Stimulated activated CD8-positive, alpha-beta memory T cell treated with anti-CD3 and anti-CD28 coated beads, Interleukin-2, amount 100 ng/mL, for 48 hours (primary cell): Measurements from ENCODE around the gene GALNT12.
A peak's percentile ranks its signal among the peaks of the same experiment; 100 is the strongest.

Source experiments
- DNase-seq, 2 donors: peaks; one replicate each; pipeline ENCODE4 v3.0.0-alpha.2; 2020; ENCODE audit warnings: low read depth in 2 of 2

GALNT12 gene, protein sequence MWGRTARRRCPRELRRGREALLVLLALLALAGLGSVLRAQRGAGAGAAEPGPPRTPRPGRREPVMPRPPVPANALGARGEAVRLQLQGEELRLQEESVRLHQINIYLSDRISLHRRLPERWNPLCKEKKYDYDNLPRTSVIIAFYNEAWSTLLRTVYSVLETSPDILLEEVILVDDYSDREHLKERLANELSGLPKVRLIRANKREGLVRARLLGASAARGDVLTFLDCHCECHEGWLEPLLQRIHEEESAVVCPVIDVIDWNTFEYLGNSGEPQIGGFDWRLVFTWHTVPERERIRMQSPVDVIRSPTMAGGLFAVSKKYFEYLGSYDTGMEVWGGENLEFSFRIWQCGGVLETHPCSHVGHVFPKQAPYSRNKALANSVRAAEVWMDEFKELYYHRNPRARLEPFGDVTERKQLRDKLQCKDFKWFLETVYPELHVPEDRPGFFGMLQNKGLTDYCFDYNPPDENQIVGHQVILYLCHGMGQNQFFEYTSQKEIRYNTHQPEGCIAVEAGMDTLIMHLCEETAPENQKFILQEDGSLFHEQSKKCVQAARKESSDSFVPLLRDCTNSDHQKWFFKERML

DNA sequence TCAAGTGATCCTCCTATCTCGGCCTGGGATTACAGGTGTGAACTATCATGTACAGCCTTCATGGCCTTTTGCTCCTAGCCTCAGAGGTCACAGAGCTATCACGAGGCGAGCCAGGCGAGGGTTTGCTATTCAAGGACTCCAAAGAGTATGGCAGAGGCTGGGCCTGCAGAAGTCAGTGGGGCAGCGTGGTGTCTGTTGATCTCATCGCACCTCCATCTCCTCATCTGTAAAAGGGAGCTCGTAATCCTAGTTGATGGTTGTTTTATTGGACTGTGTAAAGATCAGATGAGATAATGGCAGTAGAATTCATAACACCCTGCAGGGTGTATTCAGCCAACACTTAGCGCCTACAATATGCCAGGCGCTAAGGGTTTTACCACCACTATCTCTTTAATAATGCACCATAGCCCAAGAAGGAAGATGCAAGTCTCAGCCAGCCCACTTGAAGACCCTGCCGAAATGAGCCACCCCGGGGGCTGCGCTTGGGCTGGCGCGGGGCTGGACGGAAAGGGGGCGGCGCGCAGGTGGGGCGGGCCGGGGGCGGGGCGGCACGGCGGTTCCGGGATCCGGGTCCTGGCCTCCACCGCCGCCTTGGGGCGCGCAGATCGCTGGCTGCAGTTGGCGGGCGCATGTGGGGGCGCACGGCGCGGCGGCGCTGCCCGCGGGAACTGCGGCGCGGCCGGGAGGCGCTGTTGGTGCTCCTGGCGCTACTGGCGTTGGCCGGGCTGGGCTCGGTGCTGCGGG is at the start of gene GALNT12:
GALNT12 (plus strand) TSS at position 601 of the 744 bp plus-strand sequence; CDS start at position 630, 29 bp downstream.
- DNase-seq: peak in 1 of 2 donors; percentile 40

DNA sequence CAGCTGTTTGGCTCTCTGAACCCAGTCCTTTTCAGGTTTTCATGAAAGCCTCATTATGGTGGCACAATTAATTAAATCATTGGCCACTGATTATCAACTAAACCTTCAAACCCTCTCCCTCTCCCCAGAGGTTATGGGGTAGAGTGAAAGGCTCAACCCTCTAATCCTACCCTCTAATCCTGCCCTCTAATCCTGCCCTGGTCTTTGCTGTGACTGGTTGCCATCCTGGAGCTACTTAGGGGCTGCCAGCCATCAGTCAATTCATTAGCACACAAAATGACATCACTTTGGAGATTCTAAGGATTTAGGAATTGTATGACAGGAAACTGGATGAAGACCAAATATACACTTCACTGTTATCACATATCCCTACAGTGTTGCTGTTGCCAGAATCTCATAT is 47.2 kb upstream of the GALNT12 start:
- no peak for DNase-seq

DNA sequence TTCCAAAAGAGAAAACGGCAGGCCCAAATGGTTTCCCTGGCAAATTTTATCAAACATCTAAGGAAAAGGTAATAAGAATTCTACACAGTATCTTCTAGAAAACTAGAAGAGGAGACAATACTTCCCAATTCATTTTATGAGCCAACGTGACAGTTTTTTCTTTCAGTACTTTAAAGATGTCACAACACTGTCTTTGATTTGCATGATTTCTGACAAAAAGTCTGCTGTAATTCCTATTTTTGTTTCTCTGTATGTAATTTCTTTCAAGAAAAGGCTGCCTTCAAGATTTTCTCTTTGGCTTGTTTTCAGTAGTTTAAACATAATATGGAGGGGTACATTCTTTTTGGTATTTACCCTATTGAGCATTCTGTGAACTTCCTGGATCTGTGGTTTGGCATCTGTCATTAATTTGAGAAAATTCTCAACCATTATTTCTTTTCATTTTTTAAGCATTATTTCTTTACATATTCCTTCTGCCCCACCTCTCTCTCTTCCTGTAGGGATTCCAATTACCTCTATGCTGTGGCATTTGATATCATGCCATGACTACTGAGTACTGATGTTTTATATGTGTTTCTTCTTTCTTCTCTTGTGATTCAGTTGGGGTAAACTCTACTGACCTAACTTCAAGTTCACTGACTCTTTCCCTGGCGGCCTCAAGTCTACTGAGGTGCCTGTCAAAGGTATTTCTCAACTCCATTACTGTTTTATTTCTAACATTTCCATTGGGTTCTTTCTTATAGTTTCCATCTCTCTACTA is 43.3 kb upstream of the GALNT12 start:
- no peak for DNase-seq

DNA sequence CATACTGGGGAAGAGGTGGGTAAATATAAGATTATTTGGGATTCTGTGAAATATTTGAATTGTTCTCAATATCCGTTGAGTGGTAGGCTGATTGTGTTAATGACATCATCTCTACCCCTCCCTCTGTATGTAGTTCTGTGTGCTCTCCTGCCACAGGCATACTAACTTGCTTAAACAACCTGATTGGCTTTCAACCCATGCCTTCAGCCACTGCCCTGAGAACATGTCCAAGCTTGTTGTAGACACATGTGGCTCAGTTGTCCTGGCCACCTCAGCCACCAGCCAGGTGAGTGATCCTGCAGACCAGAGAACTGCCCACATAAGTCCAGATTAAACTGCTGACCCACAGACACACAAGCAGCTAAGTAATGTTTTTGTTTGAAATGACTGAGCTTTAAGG is 42.2 kb upstream of the GALNT12 start:
- no peak for DNase-seq

DNA sequence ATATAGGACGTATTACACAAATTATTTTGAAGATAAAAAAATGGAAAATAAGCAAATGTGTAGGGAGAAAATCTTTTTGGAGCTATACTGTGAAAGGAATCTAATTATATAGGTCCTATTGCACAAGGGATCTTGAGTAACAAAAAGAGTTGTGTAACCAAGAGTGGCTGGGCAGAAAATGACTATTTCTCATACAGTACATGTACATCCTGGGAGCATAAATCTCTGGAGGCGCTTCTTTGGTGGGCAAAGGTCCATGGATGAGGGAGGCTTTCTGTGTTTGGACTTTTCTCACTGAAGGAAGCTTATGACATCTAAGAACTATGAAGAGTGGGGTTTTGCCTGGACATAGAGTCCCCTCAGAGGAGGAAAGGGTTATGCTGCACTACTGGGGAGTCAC is 40.9 kb upstream of the GALNT12 start:
- no peak for DNase-seq

DNA sequence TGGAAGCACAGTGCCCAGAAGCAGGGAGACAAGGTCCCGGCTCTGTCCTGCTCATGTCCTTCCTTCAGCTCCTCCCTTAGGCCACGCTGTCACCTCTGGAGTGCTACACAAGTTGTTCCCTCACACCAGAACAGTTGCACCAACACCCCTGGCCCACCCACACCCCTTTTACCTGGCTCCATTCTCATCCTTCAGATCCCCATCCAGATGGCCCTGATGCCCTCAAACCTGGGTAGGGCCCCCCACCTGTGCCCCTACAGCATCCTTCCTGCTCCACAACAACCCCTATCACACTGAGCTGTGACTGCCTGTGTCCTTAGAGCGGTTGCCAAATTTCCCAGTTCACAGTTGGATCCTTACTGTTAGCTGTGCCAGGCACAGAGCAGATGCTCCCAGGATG is 40.3 kb upstream of the GALNT12 start:
- no peak for DNase-seq

DNA sequence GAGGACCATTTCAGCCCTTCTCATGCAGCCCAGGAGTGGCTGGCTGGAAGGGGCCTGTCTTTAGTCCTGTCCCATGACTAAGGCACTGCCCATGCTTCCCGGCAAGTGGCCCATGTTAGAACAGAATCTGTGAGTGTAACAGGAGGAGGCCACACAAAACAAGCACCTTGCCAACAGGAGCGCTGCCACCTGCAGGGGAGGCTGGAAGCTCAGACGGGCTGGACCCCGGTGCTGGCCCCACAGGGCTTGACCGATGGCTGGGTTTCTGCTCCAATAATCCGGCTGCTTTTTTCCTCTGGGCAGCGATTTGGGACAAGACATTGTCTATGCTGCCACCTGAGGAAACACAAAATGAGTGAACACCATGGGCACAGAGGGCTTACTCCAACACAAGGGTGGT is 39.6 kb upstream of the GALNT12 start:
- DNase-seq: no peak

DNA sequence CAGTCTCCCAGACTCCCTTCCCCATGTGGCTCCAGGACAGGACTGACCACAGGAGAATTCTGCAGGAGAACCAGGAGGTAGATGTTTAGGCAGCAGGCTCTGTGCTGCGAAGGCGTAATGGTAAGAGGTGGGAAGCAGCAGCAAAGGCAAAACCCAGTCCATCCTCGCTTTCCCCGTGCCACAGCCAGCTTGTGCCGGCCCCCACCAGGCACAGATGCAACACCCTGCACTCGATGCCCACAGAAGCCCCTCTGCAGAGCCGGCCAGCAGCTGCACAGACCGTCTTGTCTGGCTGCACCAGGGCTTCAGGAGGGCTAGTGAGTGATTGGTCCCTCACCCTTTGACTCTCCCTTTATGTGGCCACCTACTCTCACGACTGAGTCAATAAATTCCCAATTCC is 39.1 kb upstream of the GALNT12 start:
- no peak for DNase-seq

DNA sequence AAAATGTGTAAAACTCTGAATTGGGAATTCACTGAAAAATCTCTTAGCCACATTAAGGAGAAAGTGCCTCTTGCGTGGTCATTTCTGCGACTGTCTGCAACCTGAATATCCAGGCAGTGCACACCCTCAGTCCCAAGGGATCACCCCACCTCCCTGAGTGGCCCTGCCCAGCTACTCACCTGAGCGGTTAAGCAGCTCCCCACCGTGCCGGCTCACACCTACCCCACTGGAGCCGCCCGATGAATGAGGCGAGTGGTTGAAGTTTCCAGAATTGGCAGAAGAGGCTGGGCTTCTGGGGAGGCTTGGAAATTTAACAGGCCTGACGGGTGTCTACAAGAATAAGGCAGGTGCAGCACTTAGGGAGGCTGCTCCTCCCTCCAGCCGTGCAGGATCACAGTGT is 36.8 kb upstream of the GALNT12 start:
- no peak for DNase-seq

DNA sequence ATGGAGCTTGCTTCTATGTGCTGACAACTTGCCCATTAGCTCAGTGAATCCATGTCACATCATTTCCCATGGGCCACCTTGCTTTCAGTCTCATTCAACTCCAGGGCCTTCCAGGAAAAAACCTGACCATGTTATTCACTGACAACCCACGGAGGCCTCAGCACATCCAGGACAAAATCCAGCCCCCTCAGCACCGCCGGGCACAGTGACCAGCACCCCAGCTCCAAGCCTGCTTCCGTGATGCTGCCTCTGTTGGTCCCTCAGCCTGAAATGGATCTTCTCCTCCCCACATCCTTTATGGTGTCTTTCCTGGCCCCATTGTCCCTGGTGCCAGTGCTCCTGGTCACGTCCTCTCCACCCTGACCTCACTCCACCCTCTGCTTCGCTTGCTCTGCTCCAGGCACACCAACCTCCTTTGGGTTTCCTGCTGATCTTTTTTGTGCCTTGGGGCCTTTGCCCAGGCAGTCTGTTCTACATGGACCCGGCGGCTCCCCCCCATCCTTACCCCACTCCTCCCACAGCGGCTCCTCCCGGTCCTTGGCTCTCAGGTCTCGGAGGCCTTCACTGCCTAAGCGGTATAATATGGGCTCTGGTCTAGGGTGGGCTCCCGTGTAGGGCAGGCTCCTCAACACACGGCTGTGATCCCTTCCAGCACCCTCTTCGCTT is 36.1 kb upstream of the GALNT12 start:
- no peak for DNase-seq

DNA sequence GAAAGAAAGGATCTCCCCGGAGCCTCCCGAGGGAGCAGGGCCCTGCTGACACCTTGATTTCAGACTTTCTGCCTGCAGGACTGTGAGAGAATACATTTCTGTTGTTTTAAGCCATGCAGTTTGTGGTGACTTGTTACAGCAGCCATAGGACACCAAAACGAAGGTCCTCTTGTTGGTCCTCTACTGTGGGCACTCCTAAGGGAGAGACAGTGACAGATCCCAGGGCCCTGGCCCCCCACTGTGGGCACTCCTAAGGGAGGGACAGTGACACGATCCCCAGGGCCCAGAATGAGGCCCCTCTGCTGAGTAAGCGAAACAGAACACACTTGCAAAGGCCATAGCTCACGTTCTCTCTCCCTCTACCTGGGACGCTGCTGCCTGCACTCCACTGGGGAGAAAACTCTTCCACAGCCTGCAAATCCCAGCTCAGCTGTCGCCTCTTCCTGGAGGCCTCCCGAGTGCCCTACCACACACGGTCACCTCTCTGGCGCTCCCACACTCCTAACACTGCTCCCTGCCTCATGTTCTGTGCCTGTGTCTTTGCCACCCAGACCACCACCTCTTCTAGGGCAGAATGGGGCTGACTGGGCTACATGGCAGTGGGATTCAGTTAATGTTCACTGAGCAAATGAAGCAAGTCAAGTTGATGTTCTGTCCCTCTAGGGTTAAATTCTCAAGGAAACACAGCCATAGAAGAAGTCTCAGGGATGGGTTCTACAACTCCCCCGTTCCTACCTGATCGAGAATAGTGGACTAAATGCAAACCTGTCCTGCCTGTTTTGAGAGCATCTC is 34.9 kb upstream of the GALNT12 start:
- no peak for DNase-seq

DNA sequence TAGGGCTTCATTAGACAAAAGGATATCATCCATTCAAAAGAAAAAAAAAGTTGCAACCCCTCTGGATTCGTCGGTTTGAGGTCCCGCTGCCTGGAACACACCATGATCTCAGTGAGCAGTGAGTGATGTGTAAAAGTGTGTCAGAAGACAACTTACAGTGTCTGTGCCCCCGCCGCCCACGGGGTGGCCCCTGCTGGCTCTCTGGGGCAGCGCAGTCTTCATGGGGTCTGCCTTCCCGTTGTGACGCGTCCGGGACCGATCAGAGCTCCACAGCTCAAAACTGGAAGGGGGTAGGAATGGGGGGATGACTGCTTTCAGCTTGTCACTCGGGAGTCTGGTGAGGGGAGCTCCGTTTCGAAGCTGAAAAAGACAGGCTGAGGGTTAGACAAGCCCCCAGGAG is 33.7 kb upstream of the GALNT12 start:
- no peak for DNase-seq

DNA sequence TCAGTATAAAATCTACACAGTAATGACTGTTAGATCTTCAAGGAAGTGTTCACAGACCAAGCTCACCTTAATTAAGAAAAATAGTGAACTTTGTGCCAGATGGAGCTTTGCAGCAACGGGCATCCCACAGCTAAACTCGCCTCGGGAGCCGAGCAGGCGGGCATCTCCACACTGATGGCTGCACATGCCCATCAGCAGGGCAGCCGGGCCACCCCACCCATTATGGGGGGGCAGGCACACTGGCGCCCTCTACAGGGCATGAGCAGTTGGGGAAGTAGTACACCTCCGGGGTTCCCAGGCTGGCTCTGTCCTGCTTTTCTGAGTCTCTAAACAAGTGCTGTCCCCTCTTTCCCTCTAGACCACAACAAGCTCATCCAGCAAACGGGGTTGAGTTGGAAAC is 32.7 kb upstream of the GALNT12 start:
- DNase-seq: peak; percentile 13 to 17

DNA sequence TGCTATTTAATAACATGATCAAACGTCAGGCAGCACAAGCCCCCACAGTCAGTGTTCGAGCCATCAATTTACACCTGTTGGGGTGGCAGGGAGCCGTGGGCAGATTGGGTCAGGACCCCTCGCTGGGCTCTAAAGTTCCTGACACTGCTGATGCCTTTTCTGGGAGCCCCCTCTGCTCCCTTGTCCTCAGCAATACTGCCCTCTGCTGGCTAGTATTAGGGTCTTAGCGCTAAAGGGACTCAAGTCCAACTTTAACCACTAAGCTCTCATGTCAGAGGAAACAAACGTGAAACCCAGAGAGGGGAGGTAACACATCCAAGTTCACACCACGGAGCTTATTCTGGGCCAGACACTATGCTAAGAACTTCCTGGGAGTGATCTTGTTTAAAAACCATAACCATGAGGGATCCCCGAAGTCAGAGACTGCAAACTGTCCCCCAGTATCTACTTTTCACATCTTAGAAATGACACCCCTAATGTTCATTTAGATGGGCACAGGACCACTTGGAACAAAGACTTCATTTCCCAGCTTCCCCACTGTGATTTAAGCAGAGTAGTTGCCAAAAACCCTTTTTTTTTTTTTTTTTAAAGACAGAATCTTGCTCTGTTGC is 31.5 kb upstream of the GALNT12 start:
- no peak for DNase-seq

DNA sequence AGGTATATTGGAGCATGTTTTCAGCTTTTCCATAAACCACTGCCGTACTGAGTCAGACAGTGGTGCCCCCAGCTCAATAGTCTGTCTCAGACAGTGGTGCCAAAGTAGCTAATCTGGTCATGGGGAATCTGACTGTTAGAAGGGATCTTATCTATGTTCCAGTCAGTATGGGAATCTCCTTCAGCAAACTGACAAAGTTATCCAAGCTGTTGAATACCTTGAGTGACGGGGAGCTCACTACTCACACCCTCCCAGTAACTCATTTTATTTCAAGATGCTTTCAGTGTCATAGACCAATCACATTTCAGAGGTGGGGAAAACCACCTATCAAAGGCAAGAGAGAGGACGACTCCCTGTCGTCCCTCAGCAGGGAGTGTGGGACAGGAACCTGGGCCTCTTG is 29.9 kb upstream of the GALNT12 start:
- DNase-seq: no peak

DNA sequence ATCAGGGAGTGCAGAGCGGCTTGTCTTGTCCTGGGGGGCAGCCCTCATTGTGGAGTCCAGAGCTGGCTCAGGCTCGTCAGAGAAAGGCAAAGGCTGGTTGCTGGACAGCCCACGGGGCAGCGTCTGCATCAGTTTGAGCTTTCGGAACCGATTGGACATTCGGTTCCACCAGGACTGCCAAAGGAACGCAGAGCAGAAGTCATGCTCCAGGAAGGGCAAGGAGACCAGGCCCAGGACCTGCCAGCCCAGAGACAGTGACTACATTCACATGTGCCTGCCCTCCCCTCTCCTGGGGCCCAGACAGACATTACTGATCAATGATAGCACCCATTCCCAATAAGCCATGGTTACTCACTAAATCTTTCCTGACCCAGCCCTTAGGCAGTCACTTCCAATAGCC is 29.2 kb upstream of the GALNT12 start:
- no peak for DNase-seq

DNA sequence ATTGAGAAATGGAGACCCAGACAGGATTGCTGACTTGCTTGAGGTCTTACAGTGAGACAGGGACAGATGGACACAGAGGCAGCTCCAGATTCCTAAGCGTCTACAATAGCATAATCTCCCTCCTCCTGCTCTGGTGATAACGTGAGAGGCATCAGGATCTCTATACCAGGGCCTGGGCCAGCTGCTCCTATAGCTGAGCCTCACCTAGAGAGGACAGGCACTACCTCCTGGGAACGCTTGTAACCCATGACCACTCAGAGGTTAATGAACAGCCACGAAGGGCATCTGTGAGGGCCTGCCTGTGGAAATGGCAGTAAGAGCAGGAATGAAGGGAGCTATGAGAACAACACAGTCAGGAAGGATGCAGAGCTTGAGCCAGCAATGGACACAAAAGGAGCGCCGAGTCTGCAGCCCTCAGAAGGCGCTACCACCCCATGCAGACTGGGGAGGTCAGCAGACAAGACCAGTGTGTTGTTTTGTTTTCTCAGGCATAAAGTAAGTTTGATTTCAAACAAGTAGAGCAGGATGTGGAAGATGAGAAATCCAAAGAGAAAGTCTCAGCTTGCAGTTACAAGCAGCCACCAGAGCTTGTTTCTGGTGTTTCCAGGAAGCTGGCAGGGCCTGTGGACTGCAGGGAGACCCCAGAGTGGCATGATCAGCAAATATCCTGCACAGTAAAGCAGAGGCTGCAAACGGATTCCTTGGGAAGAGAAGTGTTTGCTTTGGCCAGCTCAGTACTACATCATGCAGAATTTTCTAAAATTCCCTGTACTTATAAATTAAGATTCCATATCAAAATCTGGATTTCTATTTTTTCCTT is 28.5 kb upstream of the GALNT12 start:
- DNase-seq: no peak

DNA sequence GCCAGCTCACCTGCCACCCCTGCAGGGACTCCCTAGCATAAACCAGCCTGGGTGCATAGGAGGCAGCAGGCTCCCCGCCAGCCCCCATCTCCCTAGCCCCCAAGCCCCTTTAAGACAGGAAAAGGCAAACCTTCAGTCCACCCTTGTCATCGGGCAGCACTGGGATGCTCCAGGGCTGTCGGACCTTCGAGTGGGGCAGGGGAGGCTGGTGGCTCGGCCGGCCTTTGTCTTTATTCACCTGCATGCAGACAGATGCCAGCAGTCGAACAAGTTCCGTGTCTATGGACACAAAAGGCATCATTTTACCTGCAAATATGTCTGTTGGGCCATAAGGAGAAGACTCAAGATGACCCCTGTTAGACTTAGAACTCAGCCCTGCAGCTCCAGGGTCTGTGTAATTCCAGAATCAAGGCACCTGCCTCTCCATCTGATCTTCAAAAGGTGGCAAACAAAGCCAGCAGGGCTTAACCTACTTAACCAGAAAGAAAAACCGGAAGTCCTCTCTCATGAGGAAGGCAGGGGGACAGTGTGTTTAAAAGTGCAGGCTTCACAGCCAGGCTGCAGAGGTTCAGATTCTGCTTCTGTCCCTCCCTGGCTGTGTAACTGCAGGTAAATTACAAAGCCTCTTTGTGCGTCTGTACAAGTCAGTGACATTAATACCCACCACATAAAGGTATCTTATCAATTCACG is 27.3 kb upstream of the GALNT12 start:
- no peak for DNase-seq
